Stimulated activated naive CD4-positive, alpha-beta T cell (primary cell): ENCODE measurements around the gene WDR86.

ENCODE experiments used
- DNase-seq, 6 experiments: peaks; one replicate each; lab custom pipeline; 2025; lab: John Stamatoyannopoulos, UW

The WDR86 gene

GRCh38 chr7:151406886-151407583 is 2.8 kb downstream of the WDR86 start:
- DNase-seq = no peak

GRCh38 chr7:151406051-151406875 is 3.6 kb downstream of the WDR86 start:
- no peak for DNase-seq

- no peak for DNase-seq
These were observed 4.2 kb downstream of the WDR86 start for GRCh38 chr7:151405588-151405987.

- no peak for DNase-seq
These were observed 4.8 kb downstream of the WDR86 start for GRCh38 chr7:151405056-151405455.

GRCh38 chr7:151404216-151405011 is 5.4 kb downstream of the WDR86 start:
- DNase-seq = no peak

GRCh38 chr7:151403764-151404163 is 6.1 kb downstream of the WDR86 start:
- DNase-seq = no peak

GRCh38 chr7:151402029-151402835 is 7.6 kb downstream of the WDR86 start:
- DNase-seq = no peak

GRCh38 chr7:151400626-151401315 is 9.1 kb downstream of the WDR86 start:
- no peak for DNase-seq

GRCh38 chr7:151399906-151400305 is 9.9 kb downstream of the WDR86 start:
- no peak for DNase-seq

GRCh38 chr7:151399305-151399601 is 10.6 kb downstream of the WDR86 start:
- DNase-seq = no peak

GRCh38 chr7:151398446-151399304 is 11.2 kb downstream of the WDR86 start:
- DNase-seq = no peak

GRCh38 chr7:151397026-151397425 is 12.8 kb downstream of the WDR86 start:
- DNase-seq = no peak

- DNase-seq = no peak
These were observed 13.4 kb downstream of the WDR86 start for GRCh38 chr7:151396328-151396970.

GRCh38 chr7:151395036-151395367 is 14.8 kb downstream of the WDR86 start:
- no peak for DNase-seq

GRCh38 chr7:151394076-151395035 is 15.5 kb downstream of the WDR86 start:
- no peak for DNase-seq

GRCh38 chr7:151393031-151393977 is 16.5 kb downstream of the WDR86 start:
- DNase-seq = no peak

GRCh38 chr7:151392426-151392825 is 17.4 kb downstream of the WDR86 start:
- no peak for DNase-seq

- no peak for DNase-seq
These were observed 17.8 kb downstream of the WDR86 start for GRCh38 chr7:151392002-151392401.
